ENCODE results near the gene ADAP2.

ADAP2 gene

GRCh38 chr17:30992551-30992950 lies 70.8 kb downstream of the ADAP2 start:
- H3K4me3 Mint-ChIP-seq: no peak overlapping the region
- no peak for ATAC-seq (replicated peaks; ENCODE audit: extremely low read depth, poor library complexity, severe bottlenecking)
- H3K27ac Mint-ChIP-seq (ENCODE audit: low read depth): no peak overlapping the region
- DNase-seq (ENCODE audit: low spot score in 2 of 2): no peak
- no peaks in the 10 kb centered on the region for H3K9me3 Mint-ChIP-seq
- no peaks in the 10 kb centered on the region for H3K4me1 Mint-ChIP-seq
- H3K36me3 Mint-ChIP-seq (ENCODE audit: insufficient read depth): peaks cover 24% of the 10 kb centered on the region
- H3K27me3 Mint-ChIP-seq: no peaks in the 10 kb centered on the region

- Mint-ChIP-seq H3K36me3 (ENCODE audit: insufficient read depth) (peaks cover 19% of the 10 kb centered on the region), H3K27ac (ENCODE audit: low read depth) (no peak overlapping the region), H3K9me3 (no peaks in the 10 kb centered on the region), H3K4me3 (no peak overlapping the region), H3K4me1 (no peaks in the 10 kb centered on the region), H3K27me3 (no peaks in the 10 kb centered on the region)
- no peak for DNase-seq (ENCODE audit: low spot score in 2 of 2)
- no peak for ATAC-seq (replicated peaks; ENCODE audit: extremely low read depth, poor library complexity, severe bottlenecking)
These were observed 73.6 kb downstream of the ADAP2 start for GRCh38 chr17:30995347-30995746.

- no peak overlapping the region for H3K4me3 Mint-ChIP-seq
- ATAC-seq (replicated peaks; ENCODE audit: extremely low read depth, poor library complexity, severe bottlenecking) (no peak), DNase-seq (ENCODE audit: low spot score in 2 of 2) (no peak)
- H3K9me3 Mint-ChIP-seq: no peaks in the 10 kb centered on the region
- peaks cover 14% of the 10 kb centered on the region for H3K36me3 Mint-ChIP-seq (ENCODE audit: insufficient read depth)
- H3K27me3 Mint-ChIP-seq: no peaks in the 10 kb centered on the region
- no peaks in the 10 kb centered on the region for H3K4me1 Mint-ChIP-seq
- H3K27ac Mint-ChIP-seq (ENCODE audit: low read depth): no peak overlapping the region
These were observed 74.7 kb downstream of the ADAP2 start for GRCh38 chr17:30996486-30996885.

GRCh38 chr17:30997270-30997669 lies 75.5 kb downstream of the ADAP2 start:
- H3K36me3 Mint-ChIP-seq (ENCODE audit: insufficient read depth): peaks cover 14% of the 10 kb centered on the region
- DNase-seq (ENCODE audit: low spot score in 2 of 2) (no peak), ATAC-seq (replicated peaks; ENCODE audit: extremely low read depth, poor library complexity, severe bottlenecking) (no peak)
- no peaks in the 10 kb centered on the region for H3K4me1 Mint-ChIP-seq
- H3K9me3 Mint-ChIP-seq: no peaks in the 10 kb centered on the region
- H3K4me3 Mint-ChIP-seq: no peak overlapping the region
- H3K27me3 Mint-ChIP-seq: no peaks in the 10 kb centered on the region
- H3K27ac Mint-ChIP-seq (ENCODE audit: low read depth): no peak overlapping the region

- Mint-ChIP-seq H3K36me3 (ENCODE audit: insufficient read depth) (peaks cover 11% of the 10 kb centered on the region), H3K9me3 (no peaks in the 10 kb centered on the region), H3K27me3 (no peaks in the 10 kb centered on the region), H3K27ac (ENCODE audit: low read depth) (no peak overlapping the region), H3K4me3 (no peak overlapping the region), H3K4me1 (no peaks in the 10 kb centered on the region)
- ATAC-seq (replicated peaks; ENCODE audit: extremely low read depth, poor library complexity, severe bottlenecking) (no peak), DNase-seq (ENCODE audit: low spot score in 2 of 2) (no peak)
These were observed 76.1 kb downstream of the ADAP2 start for GRCh38 chr17:30997842-30998241.

- H3K27ac Mint-ChIP-seq (ENCODE audit: low read depth): peak overlapping the region; percentile 16
These were observed 80.3 kb downstream of the ADAP2 start for GRCh38 chr17:31002047-31002446.

GRCh38 chr17:31003225-31003866 lies 81.6 kb downstream of the ADAP2 start:
- ATAC-seq (replicated peaks; ENCODE audit: extremely low read depth, poor library complexity, severe bottlenecking) (no peak), DNase-seq (ENCODE audit: low spot score in 2 of 2) (no peak)
- H3K27me3 Mint-ChIP-seq: no peaks in the 10 kb centered on the region
- H3K4me3 Mint-ChIP-seq: no peak overlapping the region
- H3K4me1 Mint-ChIP-seq: peaks cover 19% of the 10 kb centered on the region
- peaks cover 2% of the 10 kb centered on the region for H3K36me3 Mint-ChIP-seq (ENCODE audit: insufficient read depth)
- no peak overlapping the region for H3K27ac Mint-ChIP-seq (ENCODE audit: low read depth)
- H3K9me3 Mint-ChIP-seq: no peaks in the 10 kb centered on the region

More at GRCh38 chr17:31002047-31002446, 80.3 kb downstream of the ADAP2 start:
- H3K4me1 Mint-ChIP-seq: peaks cover 8% of the 10 kb centered on the region
- H3K36me3 Mint-ChIP-seq (ENCODE audit: insufficient read depth): peaks cover 2% of the 10 kb centered on the region
- ATAC-seq (replicated peaks; ENCODE audit: extremely low read depth, poor library complexity, severe bottlenecking): no peak
- H3K9me3 Mint-ChIP-seq: no peaks in the 10 kb centered on the region
- H3K4me3 Mint-ChIP-seq: no peak overlapping the region
- H3K27me3 Mint-ChIP-seq: no peaks in the 10 kb centered on the region
- no peak for DNase-seq (ENCODE audit: low spot score in 2 of 2)

GRCh38 chr17:31004160-31004559 lies 82.4 kb downstream of the ADAP2 start:
- DNase-seq (ENCODE audit: low spot score in 2 of 2) (no peak), ATAC-seq (replicated peaks; ENCODE audit: extremely low read depth, poor library complexity, severe bottlenecking) (no peak)
- Mint-ChIP-seq H3K36me3 (ENCODE audit: insufficient read depth) (peaks cover 8% of the 10 kb centered on the region), H3K4me1 (peaks cover 25% of the 10 kb centered on the region), H3K9me3 (no peaks in the 10 kb centered on the region), H3K27ac (ENCODE audit: low read depth) (peak overlapping the region; percentile 86), H3K4me3 (no peak overlapping the region), H3K27me3 (no peaks in the 10 kb centered on the region)

- no peaks in the 10 kb centered on the region for H3K27me3 Mint-ChIP-seq
- peaks cover 8% of the 10 kb centered on the region for H3K36me3 Mint-ChIP-seq (ENCODE audit: insufficient read depth)
- peak overlapping the region; percentile 91 for H3K27ac Mint-ChIP-seq (ENCODE audit: low read depth)
- ATAC-seq (replicated peaks; ENCODE audit: extremely low read depth, poor library complexity, severe bottlenecking) (no peak), DNase-seq (ENCODE audit: low spot score in 2 of 2) (no peak)
- no peaks in the 10 kb centered on the region for H3K9me3 Mint-ChIP-seq
- H3K4me1 Mint-ChIP-seq: peaks cover 36% of the 10 kb centered on the region
- peak overlapping the region; percentile 91 for H3K4me3 Mint-ChIP-seq
These were observed 86.1 kb downstream of the ADAP2 start for GRCh38 chr17:31007695-31008373.

GRCh38 chr17:31008374-31009041 lies 86.8 kb downstream of the ADAP2 start:
- Mint-ChIP-seq H3K27ac (ENCODE audit: low read depth) (peak overlapping the region; percentile 91), H3K4me3 (peak overlapping the region; percentile 91), H3K27me3 (no peaks in the 10 kb centered on the region), H3K4me1 (peaks cover 37% of the 10 kb centered on the region), H3K36me3 (ENCODE audit: insufficient read depth) (peaks cover 8% of the 10 kb centered on the region), H3K9me3 (no peaks in the 10 kb centered on the region)
- ATAC-seq (replicated peaks; ENCODE audit: extremely low read depth, poor library complexity, severe bottlenecking) (peak; percentile 73), DNase-seq (ENCODE audit: low spot score in 2 of 2) (peak; percentile 36 to 44)

Data from central memory CD8-positive, alpha-beta T cell (primary cell).